ENCODE measurements around the gene CD6. TPM values are rescaled to one million over a fixed set of nuclear protein-coding genes. Genes with fewer than 3 reads are reported as not detected.

CD6 gene
- total and polyA plus RNA-seq, 8 donors: 0.23 to 2.3 (median 1.0) TPM

DNA sequence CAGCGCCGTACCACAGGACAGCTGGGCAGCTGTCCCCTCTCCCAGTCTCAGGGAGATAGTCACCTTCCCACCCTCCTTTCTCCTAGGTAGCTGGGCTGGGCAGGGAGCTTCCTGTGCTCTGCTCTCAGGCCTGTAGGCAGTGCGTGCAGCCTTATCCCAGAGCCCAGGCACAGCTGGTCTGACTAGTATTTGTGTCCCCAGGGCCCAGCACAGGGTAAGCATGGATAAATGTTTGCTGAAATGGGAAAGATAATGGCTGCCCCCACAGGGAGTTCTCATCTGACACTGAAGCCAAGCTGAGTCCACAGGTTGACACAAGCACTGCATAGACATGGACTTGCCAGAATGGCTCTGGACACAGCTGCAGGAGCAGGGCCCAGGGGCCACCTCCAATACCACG is 29.3 kb upstream of the CD6 start:
- DNase-seq (no peak), FAIRE-seq (no peak), ATAC-seq (no peak)
- Histone ChIP-seq H3K9me3 (no peaks in the 10 kb centered on the region), H3K4me1 (peaks cover 0 to 3% (median 3%) of the 10 kb centered on the region in 3 donors), H3K36me3 (no peaks in the 10 kb centered on the region), H3K4me3 (no peak overlapping the region), H3K27me3 (no peaks in the 10 kb centered on the region), H3K27ac (no peak overlapping the region)
- no peak for TF ChIP-seq CTCF (IDR thresholded peaks at IDR 0.05)
- intact Hi-C loops (cut with DNase I): no loop called here
- WGBS, 2 donors: 90 to 95% methylated on average over 4 of the region's 4 CpGs

DNA sequence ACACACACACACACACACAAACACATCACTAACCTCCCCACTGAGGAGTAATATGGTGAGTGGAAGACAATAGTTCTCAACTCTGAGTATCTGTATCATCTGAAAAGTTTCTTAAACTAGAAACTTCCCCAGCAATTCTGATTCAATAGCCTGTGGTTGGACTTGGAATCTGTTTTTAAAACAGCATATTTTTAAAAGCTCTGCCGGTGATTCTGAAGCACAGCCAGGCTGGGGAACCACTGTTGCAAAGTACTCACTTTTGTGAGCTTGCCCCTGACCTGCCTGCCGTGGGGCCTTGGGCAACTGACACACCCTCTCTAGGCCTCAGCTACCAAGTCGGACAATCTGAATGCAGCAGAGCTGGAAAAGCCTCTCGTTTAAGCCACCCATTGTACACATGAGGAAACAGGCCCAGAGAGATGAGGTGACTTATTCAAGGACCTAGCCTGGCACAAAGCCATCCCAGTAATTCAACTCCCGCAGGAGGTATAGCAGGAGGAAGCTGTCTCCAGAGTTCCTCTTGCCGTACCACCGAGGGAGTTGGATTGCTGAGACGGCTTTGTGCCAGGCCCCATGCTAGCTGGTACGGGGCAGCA is 28.4 kb upstream of the CD6 start:
- H3K4me3 ChIP-seq: no peak overlapping the region
- TF ChIP-seq CTCF (IDR thresholded peaks at IDR 0.05): no peak
- H3K36me3 ChIP-seq: no peaks in the 10 kb centered on the region
- ATAC-seq (peak; percentile 63 to 78 (median 74)), DNase-seq (peak in 2 of 6 donors; percentile 36 to 53), FAIRE-seq (no peak)
- intact Hi-C loops (cut with DNase I): no loop called here
- H3K9me3 ChIP-seq: no peaks in the 10 kb centered on the region
- H3K27ac ChIP-seq: peak overlapping the region in 3 of 4 donors; percentile 33 to 59 (median 52)
- 34 to 41% methylated on average over 9 of the region's 9 CpGs for WGBS, 2 donors
- H3K27me3 ChIP-seq: no peaks in the 10 kb centered on the region
- peaks cover 0 to 3% (median 3%) of the 10 kb centered on the region in 3 donors for H3K4me1 ChIP-seq

DNA sequence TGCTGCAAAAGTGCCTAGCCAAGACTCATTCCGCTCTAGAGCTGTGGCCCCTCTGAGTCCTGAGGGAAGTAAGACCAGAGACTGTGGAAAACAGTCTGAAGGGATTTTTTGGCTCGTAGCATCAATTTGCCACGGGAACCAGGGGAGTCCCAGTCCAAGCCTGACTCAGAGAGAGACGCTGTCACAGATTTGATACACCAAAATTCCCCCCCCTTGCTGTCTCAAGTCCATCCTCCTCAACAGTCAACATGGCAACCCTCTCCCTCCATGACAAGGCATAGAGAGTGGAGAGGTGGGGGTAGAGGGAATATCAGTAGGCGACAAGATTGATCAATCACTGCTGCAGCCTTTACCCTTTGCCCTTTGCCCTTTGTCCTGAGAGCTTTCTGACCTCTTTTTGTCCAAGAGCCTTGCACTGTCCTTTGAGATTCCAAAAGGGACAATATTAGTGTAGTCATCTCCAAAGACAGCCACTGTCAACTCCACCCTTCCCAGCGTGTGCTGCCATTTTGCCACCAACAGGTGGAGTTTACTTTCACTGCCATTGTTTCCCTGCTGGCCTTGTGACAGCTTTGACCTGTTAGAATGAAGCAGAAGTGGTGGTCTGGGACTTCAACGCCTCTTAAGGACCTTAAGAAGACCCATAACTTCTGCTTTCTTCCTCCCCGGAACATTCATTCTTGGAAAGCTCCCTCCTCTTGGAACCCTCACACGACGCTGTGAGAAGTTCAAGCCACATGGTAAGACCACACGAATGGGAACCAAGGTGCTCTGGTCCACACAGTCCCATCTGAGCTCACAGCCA is 26.8 kb upstream of the CD6 start:
- H3K27ac ChIP-seq: no peak overlapping the region
- FAIRE-seq (no peak), DNase-seq (no peak), ATAC-seq (peak in 1 of 4 donors; percentile 26)
- WGBS, 2 donors: 82 to 84% methylated on average over 11 of the region's 11 CpGs
- H3K9me3 ChIP-seq: no peaks in the 10 kb centered on the region
- no peaks in the 10 kb centered on the region for H3K27me3 ChIP-seq
- H3K36me3 ChIP-seq: no peaks in the 10 kb centered on the region
- H3K4me3 ChIP-seq: no peak overlapping the region
- intact Hi-C loops (cut with DNase I): no loop called here
- peaks cover 0 to 3% (median 3%) of the 10 kb centered on the region in 3 donors for H3K4me1 ChIP-seq
- TF ChIP-seq CTCF (IDR thresholded peaks at IDR 0.05): no peak

GRCh38 chr11:60945295-60945667 is 26.2 kb upstream of the CD6 start:
- no peak for TF ChIP-seq CTCF (IDR thresholded peaks at IDR 0.05)
- Histone ChIP-seq H3K4me3 (no peak overlapping the region), H3K36me3 (no peaks in the 10 kb centered on the region), H3K27me3 (no peaks in the 10 kb centered on the region), H3K9me3 (no peaks in the 10 kb centered on the region), H3K4me1 (peaks cover 0 to under 1% (median 0%) of the 10 kb centered on the region in 3 donors), H3K27ac (no peak overlapping the region)
- WGBS, 2 donors: 74 to 84% methylated on average over 5 of the region's 5 CpGs
- no peak for FAIRE-seq
- DNase-seq: no peak
- intact Hi-C loops (cut with DNase I): no loop called here
- ATAC-seq: no peak
